ENCODE data around the gene TRDMT1. TPM values are rescaled to one million over a fixed set of nuclear protein-coding genes. Genes with fewer than 3 reads are reported as not detected.

The TRDMT1 gene
- total RNA-seq, 2 experiments from 2014 or later: 10.4 to 12.2 TPM

GRCh38 chr10:17196573-17196972 is 4.9 kb downstream of the TRDMT1 start:
- no TSS peak for BruUV-seq (replicated peaks)
- ChIA-PET CTCF (ENCODE audit: unreplicated experiment) (no interaction called here), POLR2A (no interaction called here)

GRCh38 chr10:17196045-17196444 is 5.4 kb downstream of the TRDMT1 start:
- no peak for TF ChIP-seq CTCF (conservative IDR thresholded peaks at IDR 0.05; ENCODE audit: low read length)
- no peak for TF ChIP-seq EZH2phosphoT487 (IDR thresholded peaks at IDR 0.05; ENCODE audit: borderline replicate concordance, low read depth, low read length)
- intact Hi-C loops (cut with micrococcal nuclease; ENCODE audit: unreplicated experiment): no loop called here
- Histone ChIP-seq H3K36me3 (ENCODE audit: insufficient read depth, low read length) (no peaks in the 10 kb centered on the region), H3K9me3 (ENCODE audit: low read length) (no peaks in the 10 kb centered on the region), H4K20me1 (ENCODE audit: insufficient read depth, low read length) (no peaks in the 10 kb centered on the region), H3K27ac (ENCODE audit: low read depth, low read length, poor library complexity, severe bottlenecking) (no peak overlapping the region), H3K9me2 (ENCODE audit: insufficient read depth, low read length) (no peaks in the 10 kb centered on the region), H3K79me2 (ENCODE audit: insufficient read depth, low read depth, low read length) (peaks cover 27% of the 10 kb centered on the region; the same call in 1 of the 2 replicates), H3K4me1 (ENCODE audit: insufficient read depth, low read length, poor library complexity, severe bottlenecking) (peaks cover 13% of the 10 kb centered on the region), H2AFZ (ENCODE audit: low read length) (no peak overlapping the region), H3K4me3 (ENCODE audit: low read depth, low read length, poor library complexity, severe bottlenecking) (no peak overlapping the region), H3K4me2 (ENCODE audit: low read length) (no peak overlapping the region)
- no TSS peak for BruUV-seq (replicated peaks)
- no peak for DNase-seq (ENCODE audit: low spot score)
- ChIA-PET CTCF (ENCODE audit: unreplicated experiment) (no interaction called here), POLR2A (no interaction called here)

More at GRCh38 chr10:17196573-17196972, 4.9 kb downstream of the TRDMT1 start:
- intact Hi-C loops (cut with micrococcal nuclease; ENCODE audit: unreplicated experiment): no loop called here
- Histone ChIP-seq H3K36me3 (ENCODE audit: insufficient read depth, low read length) (no peaks in the 10 kb centered on the region), H3K4me1 (ENCODE audit: insufficient read depth, low read length, poor library complexity, severe bottlenecking) (peaks cover 13% of the 10 kb centered on the region), H2AFZ (ENCODE audit: low read length) (no peak overlapping the region), H3K27ac (ENCODE audit: low read depth, low read length, poor library complexity, severe bottlenecking) (no peak overlapping the region), H3K9me3 (ENCODE audit: low read length) (no peaks in the 10 kb centered on the region), H3K4me3 (ENCODE audit: low read depth, low read length, poor library complexity, severe bottlenecking) (no peak overlapping the region), H3K4me2 (ENCODE audit: low read length) (no peak overlapping the region), H4K20me1 (ENCODE audit: insufficient read depth, low read length) (no peaks in the 10 kb centered on the region), H3K9me2 (ENCODE audit: insufficient read depth, low read length) (no peaks in the 10 kb centered on the region), H3K79me2 (ENCODE audit: insufficient read depth, low read depth, low read length) (peaks cover 27% of the 10 kb centered on the region; the same call in 1 of the 2 replicates)
- TF ChIP-seq EZH2phosphoT487 (IDR thresholded peaks at IDR 0.05; ENCODE audit: borderline replicate concordance, low read depth, low read length) (no peak), CTCF (conservative IDR thresholded peaks at IDR 0.05; ENCODE audit: low read length) (no peak)
- no peak for DNase-seq (ENCODE audit: low spot score)

- intact Hi-C loops (cut with micrococcal nuclease; ENCODE audit: unreplicated experiment): no loop called here
- Histone ChIP-seq H3K9me3 (ENCODE audit: low read length) (no peaks in the 10 kb centered on the region), H2AFZ (ENCODE audit: low read length) (no peak overlapping the region), H3K27ac (ENCODE audit: low read depth, low read length, poor library complexity, severe bottlenecking) (no peak overlapping the region), H3K36me3 (ENCODE audit: insufficient read depth, low read length) (no peaks in the 10 kb centered on the region), H3K4me2 (ENCODE audit: low read length) (no peak overlapping the region), H3K9me2 (ENCODE audit: insufficient read depth, low read length) (no peaks in the 10 kb centered on the region), H3K4me1 (ENCODE audit: insufficient read depth, low read length, poor library complexity, severe bottlenecking) (peaks cover 9% of the 10 kb centered on the region), H4K20me1 (ENCODE audit: insufficient read depth, low read length) (no peaks in the 10 kb centered on the region), H3K79me2 (ENCODE audit: insufficient read depth, low read depth, low read length) (peaks cover 17% of the 10 kb centered on the region; the same call in 1 of the 2 replicates), H3K4me3 (ENCODE audit: low read depth, low read length, poor library complexity, severe bottlenecking) (no peak overlapping the region)
- DNase-seq (ENCODE audit: low spot score): no peak
- TF ChIP-seq EZH2phosphoT487 (IDR thresholded peaks at IDR 0.05; ENCODE audit: borderline replicate concordance, low read depth, low read length) (no peak), CTCF (conservative IDR thresholded peaks at IDR 0.05; ENCODE audit: low read length) (no peak)
- POLR2A ChIA-PET: no interaction called here
- BruUV-seq (replicated peaks): no TSS peak
- CTCF ChIA-PET (ENCODE audit: unreplicated experiment): no interaction called here
Observed at GRCh38 chr10:17195083-17195482, 6.4 kb downstream of the TRDMT1 start.
